ENCODE measurements around the gene RRAD. TPM values are rescaled to one million over a fixed set of nuclear protein-coding genes. Genes with fewer than 3 reads are reported as not detected.

The RRAD gene
- total RNA-seq, 1 donor: 0.72 TPM

- no peak for DNase-seq (ENCODE audit: low read depth)
- H3K4me3 ChIP-seq (ENCODE audit: low read depth, low read length): no peak overlapping the region
- TF ChIP-seq CTCF (IDR thresholded peaks at IDR 0.05; ENCODE audit: insufficient read depth, low read length): no peak
These were observed 31.3 kb downstream of the RRAD start for GRCh38 chr16:66894055-66894454.

GRCh38 chr16:66891797-66892196, 33.5 kb downstream of the RRAD start:
- no peak for TF ChIP-seq CTCF (IDR thresholded peaks at IDR 0.05; ENCODE audit: insufficient read depth, low read length)
- no peak overlapping the region for H3K4me3 ChIP-seq (ENCODE audit: low read depth, low read length)
- DNase-seq (ENCODE audit: low read depth): no peak

GRCh38 chr16:66891360-66891759, 34.0 kb downstream of the RRAD start:
- no peak for TF ChIP-seq CTCF (IDR thresholded peaks at IDR 0.05; ENCODE audit: insufficient read depth, low read length)
- no peak overlapping the region for H3K4me3 ChIP-seq (ENCODE audit: low read depth, low read length)
- DNase-seq (ENCODE audit: low read depth): no peak

GRCh38 chr16:66890799-66891198, 34.5 kb downstream of the RRAD start:
- no peak for TF ChIP-seq CTCF (IDR thresholded peaks at IDR 0.05; ENCODE audit: insufficient read depth, low read length)
- no peak overlapping the region for H3K4me3 ChIP-seq (ENCODE audit: low read depth, low read length)
- DNase-seq (ENCODE audit: low read depth): no peak

- no peak for DNase-seq (ENCODE audit: low read depth)
- TF ChIP-seq CTCF (IDR thresholded peaks at IDR 0.05; ENCODE audit: insufficient read depth, low read length): no peak
- no peak overlapping the region for H3K4me3 ChIP-seq (ENCODE audit: low read depth, low read length)
These were observed 35.7 kb downstream of the RRAD start for GRCh38 chr16:66889622-66890021.

- no peak overlapping the region for H3K4me3 ChIP-seq (ENCODE audit: low read depth, low read length)
- no peak for TF ChIP-seq CTCF (IDR thresholded peaks at IDR 0.05; ENCODE audit: insufficient read depth, low read length)
- DNase-seq (ENCODE audit: low read depth): no peak
These were observed 36.4 kb downstream of the RRAD start for GRCh38 chr16:66888647-66889615.
